ENCODE results near the gene KLK1. TPM values are rescaled to one million over a fixed set of nuclear protein-coding genes. Genes with fewer than 3 reads are reported as not detected.
"Not testable (repeated sequence)": the region's sequence is repeated elsewhere in the genome, so short reads cannot be mapped to it uniquely, and the experiment has no call there.

KLK1 gene
- total RNA-seq, 5 donors from 2014 or later (not counting 1 experiment from before 2014, with no cell fraction given), result 0.59 to 0.96 (median 0.60) TPM; not detected in 2

- Mint-ChIP-seq H3K36me3 (no peaks in the 10 kb centered on the region), H3K4me3 (no peak overlapping the region), H3K27me3 (no peaks in the 10 kb centered on the region), H3K27ac (no peak overlapping the region), H3K9me3 (no peaks in the 10 kb centered on the region), H3K4me1 (peaks cover 0 to 8% (median 6%) of the 10 kb centered on the region in 3 donors)
- H3K4me3 ChIP-seq (ENCODE audit: control insufficient read depth in 1 of 2, extremely low read depth in 1 of 2, low read length in 1 of 2), result no peak overlapping the region
- H3K27ac ChIP-seq (ENCODE audit: low read length), result no peak overlapping the region
- peaks cover 4 to 6% of the 10 kb centered on the region in 2 donors for H3K36me3 ChIP-seq (ENCODE audit: control insufficient read depth in 2 of 2, extremely low read depth in 1 of 2, insufficient read depth in 1 of 2, low read length in 1 of 2)
- H3K27me3 ChIP-seq (replicated peaks in 1 of 2; ENCODE audit: control insufficient read depth in 2 of 2, extremely low read depth in 1 of 2, insufficient read depth in 2 of 2, low read length in 1 of 2), result peaks cover 0 to 6% of the 10 kb centered on the region in 2 experiments
- WGBS (ENCODE audit: insufficient coverage), result 98% methylated on average over 6 of the region's 6 CpGs
- DNase-seq, result no peak
- ChIA-PET POLR2A (no interaction called here), CTCF (no interaction called here)
- H3K4me1 ChIP-seq (ENCODE audit: control insufficient read depth in 1 of 2, extremely low read depth in 1 of 2, insufficient read depth in 2 of 2, low read length in 2 of 2), result peaks cover 0 to 8% of the 10 kb centered on the region in 2 experiments
- no peaks in the 10 kb centered on the region for H3K9me3 ChIP-seq
- no peak for ATAC-seq (replicated peaks in 1 of 4)
Measured at GRCh38 chr19:50790922-50791467, 32.6 kb downstream of the KLK1 start.

GRCh38 chr19:50790396-50790795, 33.2 kb downstream of the KLK1 start, which contains the start of gene ACP4:
TSS of gene ACP4 (plus strand) at chr19:50790415. CDS start at chr19:50790415, 0 bp downstream.
- H3K27me3 Mint-ChIP-seq, result no peaks in the 10 kb centered on the region
- DNase-seq (no peak), ATAC-seq (replicated peaks in 1 of 4) (no peak)
- H3K27ac Mint-ChIP-seq, result no peak within 1 kb of the TSS
- H3K9me3 Mint-ChIP-seq, result no peaks in the 10 kb centered on the region
- H3K4me3 ChIP-seq (ENCODE audit: control insufficient read depth in 1 of 2, extremely low read depth in 1 of 2, low read length in 1 of 2), result no peak within 1 kb of the TSS
- no peaks in the 10 kb centered on the region for H3K36me3 Mint-ChIP-seq
- no peaks in the 10 kb centered on the region for H3K9me3 ChIP-seq
- H3K4me3 Mint-ChIP-seq, result no peak within 1 kb of the TSS
- WGBS (ENCODE audit: insufficient coverage), result 98% methylated on average over 7 of the region's 15 CpGs
- CTCF ChIA-PET, result no interaction called here
- peaks cover 0 to 8% (median 6%) of the 10 kb centered on the region in 3 donors for H3K4me1 Mint-ChIP-seq
- H3K36me3 ChIP-seq (ENCODE audit: control insufficient read depth in 2 of 2, extremely low read depth in 1 of 2, insufficient read depth in 1 of 2, low read length in 1 of 2), result no peaks in the 10 kb centered on the region
- POLR2A ChIA-PET, result no interaction called here
- H3K27ac ChIP-seq (ENCODE audit: low read length), result no peak within 1 kb of the TSS
- peaks cover 0 to 8% of the 10 kb centered on the region in 2 experiments for H3K4me1 ChIP-seq (ENCODE audit: control insufficient read depth in 1 of 2, extremely low read depth in 1 of 2, insufficient read depth in 2 of 2, low read length in 2 of 2)
- H3K27me3 ChIP-seq (replicated peaks in 1 of 2; ENCODE audit: control insufficient read depth in 2 of 2, extremely low read depth in 1 of 2, insufficient read depth in 2 of 2, low read length in 1 of 2), result peaks cover 0 to 11% of the 10 kb centered on the region in 2 experiments

- POLR2A ChIA-PET, result no interaction called here
- WGBS (ENCODE audit: insufficient coverage), result 97% methylated on average over 9 of the region's 12 CpGs
- H3K27ac Mint-ChIP-seq, result no peak overlapping the region
- CTCF ChIA-PET, result no interaction called here
- peaks cover 6 to 9% (median 7%) of the 10 kb centered on the region in 3 donors for H3K4me1 Mint-ChIP-seq
- no peak overlapping the region for H3K4me3 Mint-ChIP-seq
- peaks cover 0 to 42% of the 10 kb centered on the region in 2 experiments for H3K27me3 ChIP-seq (replicated peaks in 1 of 2; ENCODE audit: control insufficient read depth in 2 of 2, extremely low read depth in 1 of 2, insufficient read depth in 2 of 2, low read length in 1 of 2)
- no peaks in the 10 kb centered on the region for H3K36me3 Mint-ChIP-seq
- H3K27ac ChIP-seq (ENCODE audit: low read length), result no peak overlapping the region
- ATAC-seq (replicated peaks in 1 of 4) (no peak), DNase-seq (no peak)
- H3K36me3 ChIP-seq (ENCODE audit: control insufficient read depth in 2 of 2, extremely low read depth in 1 of 2, insufficient read depth in 1 of 2, low read length in 1 of 2), result no peaks in the 10 kb centered on the region
- H3K27me3 Mint-ChIP-seq, result peaks cover 13 to 16% of the 10 kb centered on the region in 2 donors
- no peaks in the 10 kb centered on the region for H3K9me3 Mint-ChIP-seq
- peaks cover 0 to 9% of the 10 kb centered on the region in 2 experiments for H3K4me1 ChIP-seq (ENCODE audit: control insufficient read depth in 1 of 2, extremely low read depth in 1 of 2, insufficient read depth in 2 of 2, low read length in 2 of 2)
- no peak overlapping the region for H3K4me3 ChIP-seq (ENCODE audit: control insufficient read depth in 1 of 2, extremely low read depth in 1 of 2, low read length in 1 of 2)
- no peaks in the 10 kb centered on the region for H3K9me3 ChIP-seq
Measured at GRCh38 chr19:50785329-50785728, 38.3 kb downstream of the KLK1 start.

GRCh38 chr19:50784710-50785109, 38.9 kb downstream of the KLK1 start:
- H3K27ac Mint-ChIP-seq, result no peak overlapping the region
- POLR2A ChIA-PET, result no interaction called here

GRCh38 chr19:50783848-50784152, 39.8 kb downstream of the KLK1 start:
- WGBS (ENCODE audit: insufficient coverage), result no CpG with 5 or more reads among the region's 8 CpGs
- H3K27me3 ChIP-seq (replicated peaks in 1 of 2; ENCODE audit: control insufficient read depth in 2 of 2, extremely low read depth in 1 of 2, insufficient read depth in 2 of 2, low read length in 1 of 2), result peaks cover 4 to 51% of the 10 kb centered on the region in 2 experiments
- H3K9me3 Mint-ChIP-seq; H3K36me3 ChIP-seq (ENCODE audit: control insufficient read depth in 2 of 2, extremely low read depth in 1 of 2, insufficient read depth in 1 of 2, low read length in 1 of 2); H3K4me3 Mint-ChIP-seq; POLR2A ChIA-PET; H3K4me1 Mint-ChIP-seq; ATAC-seq (replicated peaks in 1 of 4); H3K27ac ChIP-seq (ENCODE audit: low read length); H3K4me1 ChIP-seq (ENCODE audit: control insufficient read depth in 1 of 2, extremely low read depth in 1 of 2, insufficient read depth in 2 of 2, low read length in 2 of 2); DNase-seq; H3K9me3 ChIP-seq; H3K4me3 ChIP-seq (ENCODE audit: control insufficient read depth in 1 of 2, extremely low read depth in 1 of 2, low read length in 1 of 2); H3K36me3 Mint-ChIP-seq; H3K27ac Mint-ChIP-seq: not testable (repeated sequence)
- peaks cover 28 to 31% of the 10 kb centered on the region in 2 donors for H3K27me3 Mint-ChIP-seq
- CTCF ChIA-PET, result interaction anchor here (0.6 to 1.0 kb wide), 4 partner anchors 147 to 427 kb away, joined by 3 to 6 read pairs (median 4); no protein-coding TSS in a partner anchor

More at GRCh38 chr19:50784710-50785109, 38.9 kb downstream of the KLK1 start:
- CTCF ChIA-PET, result interaction anchor here in 1 of 2 donors (0.6 kb wide), 2 partner anchors 189 to 519 kb away, joined by 3 read pairs; no protein-coding TSS in a partner anchor
- Mint-ChIP-seq H3K4me1 (peaks cover 6 to 9% (median 7%) of the 10 kb centered on the region in 3 donors), H3K27me3 (peaks cover 19 to 22% of the 10 kb centered on the region in 2 donors), H3K4me3 (no peak overlapping the region), H3K9me3 (no peaks in the 10 kb centered on the region), H3K36me3 (no peaks in the 10 kb centered on the region)
- H3K27ac ChIP-seq (ENCODE audit: low read length), result no peak overlapping the region
- H3K4me3 ChIP-seq (ENCODE audit: control insufficient read depth in 1 of 2, extremely low read depth in 1 of 2, low read length in 1 of 2), result no peak overlapping the region
- ATAC-seq (replicated peaks in 1 of 4) (no peak), DNase-seq (no peak)
- no peaks in the 10 kb centered on the region for H3K36me3 ChIP-seq (ENCODE audit: control insufficient read depth in 2 of 2, extremely low read depth in 1 of 2, insufficient read depth in 1 of 2, low read length in 1 of 2)
- no peaks in the 10 kb centered on the region for H3K9me3 ChIP-seq
- H3K4me1 ChIP-seq (ENCODE audit: control insufficient read depth in 1 of 2, extremely low read depth in 1 of 2, insufficient read depth in 2 of 2, low read length in 2 of 2), result peaks cover 0 to 9% of the 10 kb centered on the region in 2 experiments
- WGBS (ENCODE audit: insufficient coverage), result 100% methylated on average over 1 of the region's 3 CpGs
- peaks cover 2 to 48% of the 10 kb centered on the region in 2 experiments for H3K27me3 ChIP-seq (replicated peaks in 1 of 2; ENCODE audit: control insufficient read depth in 2 of 2, extremely low read depth in 1 of 2, insufficient read depth in 2 of 2, low read length in 1 of 2)

GRCh38 chr19:50780753-50781435, 42.7 kb downstream of the KLK1 start:
- Histone ChIP-seq H3K27ac (ENCODE audit: low read length) (no peak overlapping the region), H3K4me1 (ENCODE audit: control insufficient read depth in 1 of 2, extremely low read depth in 1 of 2, insufficient read depth in 2 of 2, low read length in 2 of 2) (peaks cover 0 to 16% of the 10 kb centered on the region in 2 experiments), H3K4me3 (ENCODE audit: control insufficient read depth in 1 of 2, extremely low read depth in 1 of 2, low read length in 1 of 2) (no peak overlapping the region), H3K36me3 (ENCODE audit: control insufficient read depth in 2 of 2, extremely low read depth in 1 of 2, insufficient read depth in 1 of 2, low read length in 1 of 2) (no peaks in the 10 kb centered on the region), H3K9me3 (no peaks in the 10 kb centered on the region), H3K27me3 (replicated peaks in 1 of 2; ENCODE audit: control insufficient read depth in 2 of 2, extremely low read depth in 1 of 2, insufficient read depth in 2 of 2, low read length in 1 of 2) (peaks cover 4 to 73% of the 10 kb centered on the region in 2 experiments)
- Mint-ChIP-seq H3K27me3 (peaks cover 54 to 55% of the 10 kb centered on the region in 2 donors), H3K4me1 (peaks cover 12 to 23% (median 12%) of the 10 kb centered on the region in 3 donors), H3K9me3 (no peaks in the 10 kb centered on the region), H3K4me3 (no peak overlapping the region), H3K36me3 (no peaks in the 10 kb centered on the region), H3K27ac (no peak overlapping the region)
- POLR2A ChIA-PET, result no interaction called here
- no peak for DNase-seq
- 67% methylated on average over 15 of the region's 16 CpGs for WGBS (ENCODE audit: insufficient coverage)
- CTCF ChIA-PET, result interaction anchor here in 1 of 2 donors (0.7 to 1.1 kb wide), 2 partner anchors 107 to 244 kb away, joined by 3 to 7 read pairs; no protein-coding TSS in a partner anchor
- no peak for ATAC-seq (replicated peaks in 1 of 4)
